ENCODE results near the gene SECTM1. TPM values are rescaled to one million over a fixed set of nuclear protein-coding genes. Genes with fewer than 3 reads are reported as not detected.

The SECTM1 gene
- polyA plus RNA-seq, 2 of the 4 experiments (the other 2 are of a cell fraction): 0.22 to 2.0 TPM

GRCh38 chr17:82325286-82326180 lies 8.0 kb downstream of the SECTM1 start:
- 83% methylated on average over 20 of the region's 30 CpGs for WGBS (ENCODE audit: missing lambda C conversion rate)
- no peak overlapping the region for H3K4me3 ChIP-seq
- H3K9me3 ChIP-seq: no peaks in the 10 kb centered on the region
- H3K4me2 ChIP-seq: no peak overlapping the region
- no peak for TF ChIP-seq JUN (IDR thresholded peaks at IDR 0.05)
- no peak for TF ChIP-seq RCOR1 (IDR thresholded peaks at IDR 0.05; ENCODE audit: low read depth, low read length)
- TF ChIP-seq MYC (IDR thresholded peaks at IDR 0.05; ENCODE audit: borderline replicate concordance, low read length): no peak
- TF ChIP-seq SMC3 (IDR thresholded peaks at IDR 0.05): no peak
- TF ChIP-seq SREBF2 (IDR thresholded peaks at IDR 0.05): no peak
- 0 out of 6 replicates have a peak, but pooled peaks of 1 of the 2 experiments have one; percentile 2 for ATAC-seq
- ChIA-PET CTCF (interaction anchor here (0.8 to 15.6 kb wide), 9 partner anchors 8 to 120 kb away, joined by 3 to 343 read pairs (median 4); partner anchors contain the start of gene SECTM1), POLR2A (no interaction called here)
- no peak for FAIRE-seq
- peaks cover 32% of the 10 kb centered on the region for H3K4me1 ChIP-seq
- H3K27ac ChIP-seq: no peak overlapping the region; a peak in 1 of 6 replicates
- DNase-seq (ENCODE audit: low read depth in 1 of 2, low spot score in 1 of 2): no peak

- Histone ChIP-seq H3K27ac (peak overlapping the region in 1 of 2 experiments; percentile 12; a peak in 1 of 6 replicates), H3K4me1 (peaks cover 24% of the 10 kb centered on the region), H3K4me2 (no peak overlapping the region), H3K4me3 (no peak overlapping the region), H3K9me3 (no peaks in the 10 kb centered on the region)
- DNase-seq (ENCODE audit: low read depth in 1 of 2, low spot score in 1 of 2): no peak
- WGBS (ENCODE audit: missing lambda C conversion rate): 59% methylated on average over 24 of the region's 25 CpGs
- FAIRE-seq: no peak
- ChIA-PET POLR2A (no interaction called here), CTCF (interaction anchor here (0.8 to 15.6 kb wide), 8 partner anchors 9 to 119 kb away, joined by 3 to 343 read pairs (median 4); partner anchors contain the start of gene SECTM1)
- ATAC-seq: peak; percentile 12 to 14; a peak in 3 of 6 replicates
- TF ChIP-seq TFCP2L1 (CRISPR knock-in tag; IDR thresholded peaks at IDR 0.05) (no peak), CEBPB (IDR thresholded peaks at IDR 0.05) (no peak), JUNB (IDR thresholded peaks at IDR 0.05) (no peak), HDAC2 (IDR thresholded peaks at IDR 0.05) (no peak), HOXB13 (CRISPR knock-in tag; IDR thresholded peaks at IDR 0.05; ENCODE audit: low read depth) (no peak), FOSL2 (IDR thresholded peaks at IDR 0.05) (no peak), FOSL2 (CRISPR knock-in tag; IDR thresholded peaks at IDR 0.05) (no peak), EHF (CRISPR knock-in tag; IDR thresholded peaks at IDR 0.05) (no peak), CHD2 (IDR thresholded peaks at IDR 0.05; ENCODE audit: low read length, partially characterized antibody) (no peak), RAD21 (conservative IDR thresholded peaks at IDR 0.05 in 1 of 2, IDR thresholded peaks at IDR 0.05 in 1 of 2) (no peak), EHMT2 (IDR thresholded peaks at IDR 0.05; ENCODE audit: low read depth) (no peak), FOSB (CRISPR knock-in tag; IDR thresholded peaks at IDR 0.05) (no peak), FOXS1 (CRISPR knock-in tag; IDR thresholded peaks at IDR 0.05) (no peak), BHLHE40 (IDR thresholded peaks at IDR 0.05; ENCODE audit: low read depth, low read length) (no peak), NFE2L2 (conservative IDR thresholded peaks at IDR 0.05; ENCODE audit: low read length) (no peak)
- TF ChIP-seq, protein P1, sequence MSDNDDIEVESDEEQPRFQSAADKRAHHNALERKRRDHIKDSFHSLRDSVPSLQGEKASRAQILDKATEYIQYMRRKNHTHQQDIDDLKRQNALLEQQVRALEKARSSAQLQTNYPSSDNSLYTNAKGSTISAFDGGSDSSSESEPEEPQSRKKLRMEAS (IDR thresholded peaks at IDR 0.05): no peak
- TF ChIP-seq, protein P2, sequence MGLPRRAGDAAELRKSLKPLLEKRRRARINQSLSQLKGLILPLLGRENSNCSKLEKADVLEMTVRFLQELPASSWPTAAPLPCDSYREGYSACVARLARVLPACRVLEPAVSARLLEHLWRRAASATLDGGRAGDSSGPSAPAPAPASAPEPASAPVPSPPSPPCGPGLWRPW (IDR thresholded peaks at IDR 0.05): no peak
Observed at GRCh38 chr17:82324566-82325285, 8.8 kb downstream of the SECTM1 start.

DNA sequence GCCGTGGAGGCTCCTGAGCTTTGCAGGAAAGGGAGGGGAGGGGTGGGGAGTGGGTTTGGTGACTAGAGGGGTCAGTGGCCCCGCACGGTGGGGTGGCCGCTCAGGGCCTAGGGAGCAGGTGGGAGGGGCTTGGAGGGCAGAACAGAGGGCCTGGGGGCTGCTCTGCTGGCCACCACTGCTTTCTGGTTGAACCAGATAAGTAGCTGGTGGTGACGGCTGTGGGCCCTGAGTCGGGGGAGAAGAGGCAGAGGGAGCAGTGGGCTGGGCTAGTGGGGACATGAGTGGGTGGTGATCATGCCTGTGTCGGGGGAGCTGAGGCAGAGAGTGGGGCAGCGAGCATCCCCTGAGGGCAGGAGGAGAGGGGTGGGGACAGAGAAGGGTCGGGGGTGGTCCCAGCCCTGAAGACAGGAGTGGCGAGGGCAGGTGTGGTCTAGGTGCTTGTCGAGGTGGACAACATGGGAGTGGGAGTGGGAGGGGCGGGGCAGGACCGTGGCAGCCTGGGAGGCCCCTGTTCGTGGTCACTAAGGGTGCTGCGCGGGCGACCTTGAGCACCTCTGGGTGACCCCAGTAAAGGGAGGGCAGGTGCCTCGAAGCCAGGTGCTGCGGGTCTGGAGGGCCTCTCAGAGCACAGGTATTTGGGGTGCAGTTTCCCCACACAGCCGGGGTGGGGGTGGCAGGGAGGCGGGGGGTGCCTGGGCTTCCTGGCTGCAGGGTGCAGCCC lies 9.9 kb downstream of the SECTM1 start:
- no peaks in the 10 kb centered on the region for H3K9me3 ChIP-seq
- ChIA-PET POLR2A (no interaction called here), CTCF (interaction anchor here (0.6 to 15.6 kb wide), 10 partner anchors 9 to 443 kb away, joined by 3 to 343 read pairs (median 18); partner anchors contain the start of gene SECTM1)
- H3K4me2 ChIP-seq: no peak overlapping the region
- WGBS (ENCODE audit: missing lambda C conversion rate): 52% methylated on average over 11 of the region's 21 CpGs
- H3K4me3 ChIP-seq: no peak overlapping the region
- peaks cover 19% of the 10 kb centered on the region for H3K4me1 ChIP-seq
- no peak overlapping the region for H3K27ac ChIP-seq
- no peak for FAIRE-seq
- ATAC-seq: no peak
- no peak for DNase-seq (ENCODE audit: low read depth in 1 of 2, low spot score in 1 of 2)
- TF ChIP-seq PHF8 (IDR thresholded peaks at IDR 0.05; ENCODE audit: borderline replicate concordance, low read depth): no peak
